ENCODE data around the gene PIK3CA. TPM values are rescaled to one million over a fixed set of nuclear protein-coding genes. Genes with fewer than 3 reads are reported as not detected.

PIK3CA gene
- total RNA-seq, 1 experiment from 2014 or later = 13.4 TPM

DNA sequence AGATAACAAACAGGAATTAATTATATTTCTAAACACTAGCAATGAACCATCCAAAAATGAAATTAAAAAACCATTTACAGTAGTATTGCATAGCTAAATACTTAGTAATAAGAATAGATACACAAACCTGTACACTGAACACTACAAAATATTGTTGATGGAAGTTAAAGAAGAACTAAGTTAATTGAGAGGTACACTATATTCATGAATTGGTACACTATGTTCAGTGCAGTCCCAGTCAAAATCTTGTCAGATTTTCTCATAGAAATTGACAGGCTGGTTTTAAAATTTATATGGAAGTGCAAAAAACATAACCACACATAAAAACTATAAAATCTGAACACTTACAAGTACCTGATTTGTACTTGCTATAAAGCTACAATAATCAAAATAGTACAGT lies 24.4 kb downstream of the PIK3CA start:
- Histone ChIP-seq H3F3A (ENCODE audit: low read length, unreplicated experiment) (no peaks in the 10 kb centered on the region), H3K4me3 (ENCODE audit: low read length) (no peak overlapping the region), H3K27me3 (ENCODE audit: low read length) (no peaks in the 10 kb centered on the region), H4K20me1 (ENCODE audit: low read length) (no peaks in the 10 kb centered on the region), H3K4me1 (ENCODE audit: insufficient read depth, low read length) (no peaks in the 10 kb centered on the region), H3K9me2 (replicated peaks; ENCODE audit: low read length) (no peaks in the 10 kb centered on the region), H3K36me3 (ENCODE audit: low read depth, low read length) (no peaks in the 10 kb centered on the region), H3K9me3 (ENCODE audit: low read length) (no peaks in the 10 kb centered on the region), H3K27ac (ENCODE audit: low read length) (no peak overlapping the region), H2AFZ (ENCODE audit: low read length) (no peak overlapping the region), H3K9ac (ENCODE audit: low read length) (no peak overlapping the region), H3K4me2 (ENCODE audit: low read length) (no peak overlapping the region), H3K79me2 (ENCODE audit: low read length) (no peaks in the 10 kb centered on the region; the same call in 1 of the 2 replicates)
- ATAC-seq (no peak), DNase-seq (no peak)
- TF ChIP-seq EZH2 (IDR thresholded peaks at IDR 0.05; ENCODE audit: low read length, unreplicated experiment) (no peak), EZH2phosphoT487 (IDR thresholded peaks at IDR 0.05; ENCODE audit: borderline replicate concordance, low read length) (no peak)
- TF ChIP-seq, protein P1, sequence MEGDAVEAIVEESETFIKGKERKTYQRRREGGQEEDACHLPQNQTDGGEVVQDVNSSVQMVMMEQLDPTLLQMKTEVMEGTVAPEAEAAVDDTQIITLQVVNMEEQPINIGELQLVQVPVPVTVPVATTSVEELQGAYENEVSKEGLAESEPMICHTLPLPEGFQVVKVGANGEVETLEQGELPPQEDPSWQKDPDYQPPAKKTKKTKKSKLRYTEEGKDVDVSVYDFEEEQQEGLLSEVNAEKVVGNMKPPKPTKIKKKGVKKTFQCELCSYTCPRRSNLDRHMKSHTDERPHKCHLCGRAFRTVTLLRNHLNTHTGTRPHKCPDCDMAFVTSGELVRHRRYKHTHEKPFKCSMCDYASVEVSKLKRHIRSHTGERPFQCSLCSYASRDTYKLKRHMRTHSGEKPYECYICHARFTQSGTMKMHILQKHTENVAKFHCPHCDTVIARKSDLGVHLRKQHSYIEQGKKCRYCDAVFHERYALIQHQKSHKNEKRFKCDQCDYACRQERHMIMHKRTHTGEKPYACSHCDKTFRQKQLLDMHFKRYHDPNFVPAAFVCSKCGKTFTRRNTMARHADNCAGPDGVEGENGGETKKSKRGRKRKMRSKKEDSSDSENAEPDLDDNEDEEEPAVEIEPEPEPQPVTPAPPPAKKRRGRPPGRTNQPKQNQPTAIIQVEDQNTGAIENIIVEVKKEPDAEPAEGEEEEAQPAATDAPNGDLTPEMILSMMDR (conservative IDR thresholded peaks at IDR 0.05; ENCODE audit: low read depth, low read length) = no peak
- POLR2A ChIA-PET (ENCODE audit: unreplicated experiment) = no interaction called here
- CTCF ChIA-PET = no interaction called here
- intact Hi-C loops (cut with micrococcal nuclease) = no loop called here
- no TSS peak for BruUV-seq (replicated peaks)

DNA sequence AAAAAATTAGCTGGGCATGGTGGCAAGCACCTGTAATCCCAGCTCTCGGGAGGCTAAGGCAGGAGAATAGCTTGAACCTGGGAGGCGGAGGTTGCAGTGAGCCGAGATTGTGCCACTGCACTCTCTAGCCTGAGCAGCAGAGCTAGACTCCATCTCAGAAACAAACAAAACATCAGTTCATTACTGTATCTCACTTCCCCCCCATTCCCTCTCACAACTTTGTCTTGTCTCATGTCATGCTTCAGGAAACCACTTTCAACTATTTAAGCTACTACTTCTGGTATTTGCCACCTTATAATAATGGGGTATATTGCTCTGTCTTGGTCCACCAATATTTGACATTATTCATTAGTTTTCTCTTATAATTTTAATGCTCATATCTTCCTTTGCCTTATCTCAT lies 26.2 kb downstream of the PIK3CA start:
- H3K27me3 ChIP-seq (ENCODE audit: low read length) = no peaks in the 10 kb centered on the region
- no peaks in the 10 kb centered on the region for H3K9me2 ChIP-seq (replicated peaks; ENCODE audit: low read length)
- H3K79me2 ChIP-seq (ENCODE audit: low read length) = no peaks in the 10 kb centered on the region; the same call in 1 of the 2 replicates
- TF ChIP-seq, protein P1 (conservative IDR thresholded peaks at IDR 0.05; ENCODE audit: low read depth, low read length) = no peak
- TF ChIP-seq EZH2 (IDR thresholded peaks at IDR 0.05; ENCODE audit: low read length, unreplicated experiment) (no peak), EZH2phosphoT487 (IDR thresholded peaks at IDR 0.05; ENCODE audit: borderline replicate concordance, low read length) (no peak)
- H3K36me3 ChIP-seq (ENCODE audit: low read depth, low read length) = no peaks in the 10 kb centered on the region
- H3K4me1 ChIP-seq (ENCODE audit: insufficient read depth, low read length) = no peaks in the 10 kb centered on the region
- ChIA-PET CTCF (no interaction called here), POLR2A (ENCODE audit: unreplicated experiment) (interaction anchor here (0.6 kb wide), 1 partner anchor 144 kb away, joined by 4 read pairs; no protein-coding TSS in a partner anchor)
- H3K4me3 ChIP-seq (ENCODE audit: low read length) = no peak overlapping the region
- no peak overlapping the region for H3K27ac ChIP-seq (ENCODE audit: low read length)
- no peaks in the 10 kb centered on the region for H3F3A ChIP-seq (ENCODE audit: low read length, unreplicated experiment)
- H2AFZ ChIP-seq (ENCODE audit: low read length) = no peak overlapping the region
- intact Hi-C loops (cut with micrococcal nuclease) = no loop called here
- H3K9ac ChIP-seq (ENCODE audit: low read length) = no peak overlapping the region
- H3K4me2 ChIP-seq (ENCODE audit: low read length) = no peak overlapping the region
- ATAC-seq = no peak
- H4K20me1 ChIP-seq (ENCODE audit: low read length) = no peaks in the 10 kb centered on the region
- no TSS peak for BruUV-seq (replicated peaks)
- DNase-seq = no peak
- no peaks in the 10 kb centered on the region for H3K9me3 ChIP-seq (ENCODE audit: low read length)

DNA sequence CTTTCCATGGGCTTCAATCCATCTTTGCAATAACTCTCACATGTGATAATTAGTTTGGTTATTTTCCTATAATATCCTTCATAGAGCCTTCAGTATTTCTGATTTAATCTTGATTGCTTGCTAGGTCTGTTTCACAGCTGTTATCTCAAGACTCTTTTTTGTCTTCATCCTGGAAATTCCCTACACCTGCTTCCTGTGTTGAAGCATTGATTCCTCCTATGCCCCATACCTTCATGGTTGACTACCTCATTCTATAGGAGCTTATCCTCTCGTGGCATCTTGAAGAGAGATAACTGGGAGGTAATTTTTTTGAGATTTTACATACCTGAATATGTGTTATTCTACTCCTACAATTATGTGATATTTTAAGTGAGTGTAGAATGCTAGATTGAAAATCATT lies 26.7 kb downstream of the PIK3CA start:
- H3K4me1 ChIP-seq (ENCODE audit: insufficient read depth, low read length) = no peaks in the 10 kb centered on the region
- no peak overlapping the region for H2AFZ ChIP-seq (ENCODE audit: low read length)
- no peaks in the 10 kb centered on the region for H4K20me1 ChIP-seq (ENCODE audit: low read length)
- no peak for TF ChIP-seq EZH2 (IDR thresholded peaks at IDR 0.05; ENCODE audit: low read length, unreplicated experiment)
- TF ChIP-seq, protein P1 (conservative IDR thresholded peaks at IDR 0.05; ENCODE audit: low read depth, low read length) = no peak
- no peak for TF ChIP-seq EZH2phosphoT487 (IDR thresholded peaks at IDR 0.05; ENCODE audit: borderline replicate concordance, low read length)
- intact Hi-C loops (cut with micrococcal nuclease) = no loop called here
- no peak overlapping the region for H3K9ac ChIP-seq (ENCODE audit: low read length)
- no peaks in the 10 kb centered on the region for H3K9me3 ChIP-seq (ENCODE audit: low read length)
- no peak overlapping the region for H3K4me3 ChIP-seq (ENCODE audit: low read length)
- DNase-seq = no peak
- H3K9me2 ChIP-seq (replicated peaks; ENCODE audit: low read length) = no peaks in the 10 kb centered on the region
- ChIA-PET POLR2A (ENCODE audit: unreplicated experiment) (no interaction called here), CTCF (no interaction called here)
- no peak overlapping the region for H3K4me2 ChIP-seq (ENCODE audit: low read length)
- H3K36me3 ChIP-seq (ENCODE audit: low read depth, low read length) = no peaks in the 10 kb centered on the region
- ATAC-seq = no peak
- no peak overlapping the region for H3K27ac ChIP-seq (ENCODE audit: low read length)
- H3K27me3 ChIP-seq (ENCODE audit: low read length) = no peaks in the 10 kb centered on the region
- H3F3A ChIP-seq (ENCODE audit: low read length, unreplicated experiment) = no peaks in the 10 kb centered on the region
- BruUV-seq (replicated peaks) = no TSS peak
- H3K79me2 ChIP-seq (ENCODE audit: low read length) = no peaks in the 10 kb centered on the region; the same call in 1 of the 2 replicates
